C4-2B (cell line): ENCODE results near the gene SPHK2.

Source experiments
- CTCF ChIP-seq: fragments of 450-650 bp; conservative IDR thresholded peaks from 2 replicates; pipeline ENCODE4 v1.5.1; 2017; ENCODE audit warnings: mild to moderate bottlenecking
- ZFX ChIP-seq: fragments of 450-650 bp; IDR thresholded peaks from 2 replicates; pipeline ENCODE4 v1.6.1; 2017

DNA sequence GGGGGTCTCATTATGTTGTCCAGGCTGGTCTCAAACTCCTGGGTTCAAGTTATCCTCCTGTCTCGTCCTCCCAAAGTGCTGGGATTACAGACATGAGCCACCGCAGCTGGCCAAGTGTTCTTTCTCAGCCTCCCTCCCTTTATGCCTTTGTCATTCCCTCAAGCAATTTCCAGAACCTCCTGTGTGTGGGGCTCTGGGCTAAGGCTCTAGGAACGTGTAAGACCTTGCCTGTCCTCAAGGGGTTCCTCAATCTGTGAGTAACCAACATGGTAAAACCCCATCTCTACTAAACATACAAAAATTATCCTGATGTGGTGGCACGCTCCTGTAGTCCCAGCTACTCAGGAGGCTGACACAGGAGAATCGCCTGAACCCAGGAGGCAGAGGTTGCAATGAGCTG is 28.3 kb upstream of the SPHK2 start:
- no peak for TF ChIP-seq CTCF
- no peak for TF ChIP-seq ZFX
